GM18868 (cell line): ENCODE measurements around the gene SULT4A1.
"Not testable (repeated sequence)": the region's sequence is repeated elsewhere in the genome, so short reads cannot be mapped to it uniquely, and the experiment has no call there.

Experiments used
- ATAC-seq: cut with Tn5 transposase; IDR thresholded peaks from one replicate; pipeline ENCODE4 v1.9.1; 2021; ENCODE audit warnings: mild to moderate bottlenecking, moderate library complexity; ENCODE audit not compliant: unreplicated experiment

SULT4A1 gene

GRCh38 chr22:43887391-43887790, 25.1 kb upstream of the SULT4A1 start:
- ATAC-seq, result no peak

- no peak for ATAC-seq
Measured at GRCh38 chr22:43886231-43886630, 23.9 kb upstream of the SULT4A1 start.

- no peak for ATAC-seq
Measured at GRCh38 chr22:43885786-43886185, 23.5 kb upstream of the SULT4A1 start.

- no peak for ATAC-seq
Measured at GRCh38 chr22:43885319-43885671, 23.0 kb upstream of the SULT4A1 start.

- ATAC-seq, result peak; percentile 78
Measured at GRCh38 chr22:43884600-43885318, 22.4 kb upstream of the SULT4A1 start.

GRCh38 chr22:43883719-43884415, 21.6 kb upstream of the SULT4A1 start:
- no peak for ATAC-seq

- ATAC-seq, result no peak
Measured at GRCh38 chr22:43883012-43883661, 20.8 kb upstream of the SULT4A1 start.

- ATAC-seq, result no peak
Measured at GRCh38 chr22:43882122-43882767, 19.9 kb upstream of the SULT4A1 start.

- no peak for ATAC-seq
Measured at GRCh38 chr22:43881091-43882061, 19.1 kb upstream of the SULT4A1 start.

- ATAC-seq, result no peak
Measured at GRCh38 chr22:43880541-43880991, 18.3 kb upstream of the SULT4A1 start.

GRCh38 chr22:43879901-43880540, 17.7 kb upstream of the SULT4A1 start:
- no peak for ATAC-seq

GRCh38 chr22:43878831-43879550, 16.7 kb upstream of the SULT4A1 start:
- ATAC-seq, result no peak

GRCh38 chr22:43878079-43878795, 15.9 kb upstream of the SULT4A1 start:
- no peak for ATAC-seq

- ATAC-seq, result no peak
Measured at GRCh38 chr22:43876866-43877509, 14.7 kb upstream of the SULT4A1 start.

GRCh38 chr22:43869799-43870198, 7.5 kb upstream of the SULT4A1 start:
- no peak for ATAC-seq

GRCh38 chr22:43869001-43869400, 6.7 kb upstream of the SULT4A1 start:
- ATAC-seq, result not testable (repeated sequence)

GRCh38 chr22:43867839-43868635, 5.7 kb upstream of the SULT4A1 start:
- no peak for ATAC-seq
